ENCODE results near the gene BSCL2.

GRCh38 chr11:62678770-62679696, 28.2 kb downstream of the BSCL2 start, which contains the start of gene UBXN1:
- no peak for TF ChIP-seq CTCF (IDR thresholded peaks at IDR 0.05)
- TF ChIP-seq POLR2A (IDR thresholded peaks at IDR 0.05) = peak; percentile 81
- TF ChIP-seq EP300 (IDR thresholded peaks at IDR 0.05; ENCODE audit: low read depth) = no peak

Measured in transverse colon (tissue), 3 donors.